Nasal cavity respiratory epithelium epithelial cell of viscerocranial mucosa (primary cell): ENCODE results near the gene NBAS. TPM values are rescaled to one million over a fixed set of nuclear protein-coding genes. Genes with fewer than 3 reads are reported as not detected.

Experiments used
- total RNA-seq: library from RNA; depleted of rRNA; stranded (reverse); fragments of >200 nt; gene quantifications from 2 replicates; pipeline ENCODE4 v1.2.3, GENCODE V29; 2014

The NBAS gene
- total RNA-seq, result 76.5 and 119 TPM in 2 replicates

DNA sequence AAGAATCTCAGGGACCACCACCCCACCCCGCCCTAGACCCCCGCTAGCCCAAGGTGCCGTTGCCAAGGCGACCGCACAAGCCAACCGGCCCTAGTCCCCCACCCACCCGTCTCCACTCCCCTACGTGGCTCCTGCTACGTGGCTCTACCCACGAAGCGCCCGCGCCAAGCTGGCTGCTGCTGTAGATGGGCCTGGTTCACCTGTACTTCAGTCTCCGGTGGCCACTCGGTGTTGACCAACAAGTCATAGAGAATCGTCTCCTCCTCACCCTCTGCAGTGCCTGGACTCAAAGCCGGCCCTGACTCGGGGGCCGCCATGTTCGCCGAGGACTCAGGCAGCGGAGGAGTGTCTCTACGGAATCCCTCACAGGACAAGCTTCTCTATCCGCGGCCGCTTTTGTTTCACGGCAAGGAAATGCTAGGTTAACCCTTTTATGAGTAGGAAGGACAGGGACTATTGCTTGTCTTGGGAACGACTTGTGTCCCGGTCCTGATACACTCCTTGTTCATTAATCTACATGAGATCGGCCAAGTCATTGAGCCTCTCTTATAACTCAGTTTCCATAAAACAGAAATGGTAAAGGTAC, at the start of gene NBAS:
Gene NBAS (minus strand): TSS at position 347 of the 586 bp plus-strand sequence. CDS start 30 bp downstream, at position 317.

DNA sequence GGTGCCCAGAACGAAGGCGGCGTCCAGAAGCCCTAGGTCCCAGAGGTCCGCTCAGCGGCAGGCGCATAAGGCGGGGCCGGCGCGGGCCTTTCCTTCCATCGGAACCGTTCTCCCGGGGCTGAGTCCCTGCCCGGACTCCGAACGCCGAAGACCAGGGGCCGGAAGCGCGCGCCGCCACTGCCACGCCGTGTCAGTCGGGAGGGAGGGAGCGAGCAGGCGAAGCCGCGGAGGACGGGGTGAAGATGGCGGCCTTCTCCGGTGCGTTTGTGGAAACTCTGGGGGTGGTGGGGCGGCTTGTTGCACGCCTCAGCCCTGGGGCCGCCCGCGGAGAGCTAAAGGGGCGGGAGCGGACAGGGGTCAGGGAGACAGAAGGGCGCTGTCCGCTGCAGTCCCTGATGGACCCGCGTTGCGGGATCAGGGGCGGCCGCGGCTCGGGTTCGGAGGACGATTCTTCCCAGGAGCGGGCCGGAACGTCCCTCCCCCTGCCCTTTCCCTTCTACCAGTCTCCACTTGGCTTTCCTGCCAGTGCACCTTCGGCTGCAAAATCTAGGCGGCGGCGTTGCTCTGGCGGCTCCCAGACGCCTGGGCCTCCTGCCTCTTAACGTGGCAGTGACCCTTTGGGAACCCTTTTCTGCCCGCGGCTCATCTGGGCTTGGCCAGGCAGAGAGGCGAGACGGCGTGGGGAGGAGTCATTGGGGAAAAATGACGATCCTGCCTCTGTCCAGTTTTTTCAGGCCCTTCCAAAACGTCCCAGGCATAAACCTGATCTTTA, 30.7 kb upstream of the NBAS start, which contains the start of gene DDX1:
Gene DDX1 (plus strand): TSS at position 177 of the 772 bp plus-strand sequence. CDS start 66 bp downstream, at position 243.

Other genes with a start within 250 kb of the NBAS start
- 65.3 and 87.1 TPM in 2 replicates for gene DDX1, start 30.5 kb upstream of the NBAS start, total RNA-seq